GM19328 (cell line): ENCODE measurements around the gene PLCH1.
"Not testable (repeated sequence)": the region's sequence is repeated elsewhere in the genome, so short reads cannot be mapped to it uniquely, and the experiment has no call there.

Experiments used
- ATAC-seq: cut with Tn5 transposase; IDR thresholded peaks from one replicate; pipeline ENCODE4 v1.9.1; 2021; ENCODE audit warnings: mild to moderate bottlenecking, moderate library complexity; ENCODE audit not compliant: unreplicated experiment

The PLCH1 gene

DNA sequence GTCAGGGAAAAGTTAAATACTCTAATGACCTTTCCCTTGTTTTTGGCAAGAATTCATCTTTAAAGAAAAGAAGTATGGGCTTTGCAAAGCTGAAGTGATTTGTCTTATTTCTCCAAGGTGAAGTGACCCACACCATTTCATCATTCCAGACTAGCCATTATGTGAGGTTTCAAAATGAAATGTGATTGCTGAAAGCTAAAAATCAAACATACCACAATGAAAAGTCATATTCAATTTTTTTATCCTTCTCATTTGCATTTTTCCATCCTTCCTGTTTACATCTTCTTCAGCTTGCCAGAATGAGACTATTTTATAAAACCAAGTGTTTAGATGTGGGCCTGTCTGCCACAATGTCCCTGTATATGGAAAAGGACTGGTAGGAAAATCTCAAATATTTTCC is 309.1 kb downstream of the PLCH1 start:
- no peak for ATAC-seq

DNA sequence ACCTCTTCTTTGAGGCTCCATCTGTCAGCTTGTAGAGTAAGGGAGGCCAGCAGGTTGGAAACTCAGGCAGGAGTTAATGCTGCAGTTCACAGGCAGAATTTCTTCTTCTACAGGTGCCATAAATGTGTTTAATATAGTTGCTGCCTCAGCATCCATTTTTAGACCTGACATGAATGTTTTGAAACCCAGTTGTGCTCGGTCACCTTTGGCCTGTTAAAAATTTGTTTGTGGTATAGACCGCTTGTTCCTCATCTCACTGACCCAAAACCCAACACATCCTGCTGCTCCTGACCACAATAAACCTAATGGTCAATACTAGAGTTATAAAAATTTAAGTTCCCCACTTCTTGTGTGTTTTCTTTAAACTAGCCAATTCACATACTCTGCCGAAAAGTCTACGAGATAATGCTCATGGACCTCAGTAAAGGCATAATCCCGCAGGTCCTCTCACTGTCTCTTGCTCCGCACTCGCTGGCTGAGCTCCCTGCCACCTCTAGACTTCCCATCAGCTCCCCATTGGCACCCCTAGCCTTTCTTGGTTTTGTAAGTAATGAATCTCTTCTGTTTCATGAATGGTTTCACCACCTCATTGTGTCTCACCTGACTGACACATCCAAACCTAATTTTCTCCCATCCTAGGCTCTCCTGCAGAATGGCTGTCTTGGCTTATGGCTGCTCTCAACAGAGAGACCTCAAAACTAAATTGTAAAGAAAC is 312.9 kb downstream of the PLCH1 start:
- ATAC-seq: no peak

DNA sequence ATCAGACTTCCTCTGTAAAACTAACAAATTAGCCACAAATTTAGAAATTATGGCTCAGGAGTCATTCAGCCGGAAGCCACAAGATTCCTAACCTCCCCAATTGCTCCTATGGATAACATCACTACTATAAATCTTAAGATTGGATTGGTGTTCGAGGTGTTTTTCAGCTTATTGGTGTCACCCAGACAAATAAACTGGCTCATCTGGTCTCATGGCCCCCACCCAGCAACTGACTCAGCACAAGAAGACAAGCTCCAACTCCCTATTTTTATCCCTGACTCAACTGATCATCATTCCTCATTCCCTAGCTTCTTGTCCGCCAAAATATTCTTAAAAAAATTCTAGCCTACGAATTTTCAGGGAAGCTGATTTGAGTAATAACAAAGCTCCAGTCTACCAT is 316.3 kb downstream of the PLCH1 start:
- no peak for ATAC-seq

DNA sequence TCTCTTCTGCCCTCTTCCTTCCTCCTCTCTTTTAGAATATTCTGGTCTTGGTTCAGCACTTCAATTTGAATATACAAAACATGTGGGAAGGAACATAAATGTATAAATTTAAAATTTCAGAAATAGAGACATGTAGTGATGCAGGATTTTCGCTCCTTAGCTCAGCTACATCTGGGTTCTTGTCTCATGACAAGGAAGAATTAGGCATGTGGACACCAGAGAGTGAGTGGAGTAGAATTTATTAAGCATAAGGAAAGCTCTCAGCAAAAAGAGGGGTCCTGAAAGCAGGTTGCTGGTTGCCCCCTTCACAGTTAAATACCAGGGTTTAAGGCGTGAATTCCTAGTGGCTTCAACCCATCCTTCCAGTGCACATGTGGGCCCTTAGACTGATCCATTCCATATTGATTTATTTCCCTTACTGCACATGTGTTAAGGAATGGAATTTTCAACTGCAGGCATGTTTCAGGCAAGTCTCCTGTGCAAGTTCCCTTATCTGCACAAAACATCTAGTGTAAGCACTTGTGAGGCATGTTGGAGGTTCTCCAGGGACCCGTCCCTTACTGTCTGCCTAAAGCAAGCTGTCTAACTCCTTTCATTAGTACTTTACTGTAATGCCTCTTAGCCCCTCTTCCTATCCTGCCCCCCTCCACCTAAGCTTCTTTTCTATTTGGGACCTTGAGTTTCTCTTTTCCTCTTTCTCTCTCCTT is 318.2 kb downstream of the PLCH1 start:
- ATAC-seq: no peak

DNA sequence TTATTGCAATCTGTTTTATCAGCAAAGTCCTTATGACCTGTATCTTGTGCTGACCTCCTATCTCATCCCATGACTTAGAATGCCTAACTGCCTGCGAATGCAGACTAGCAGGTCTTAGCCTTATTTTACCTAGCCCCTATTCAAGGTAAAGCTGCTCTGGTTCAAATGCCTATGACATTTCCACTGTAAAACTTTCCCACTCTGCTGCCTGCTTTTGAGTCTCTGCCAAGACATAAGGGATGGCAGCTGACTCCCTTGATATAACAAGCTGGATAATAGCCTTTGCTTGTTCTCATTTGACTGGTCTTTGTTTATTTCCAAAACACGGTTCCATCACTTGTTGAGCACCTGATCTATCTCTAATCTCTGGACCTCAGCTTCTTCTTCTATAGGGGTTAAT is 319.5 kb downstream of the PLCH1 start:
- ATAC-seq: no peak

DNA sequence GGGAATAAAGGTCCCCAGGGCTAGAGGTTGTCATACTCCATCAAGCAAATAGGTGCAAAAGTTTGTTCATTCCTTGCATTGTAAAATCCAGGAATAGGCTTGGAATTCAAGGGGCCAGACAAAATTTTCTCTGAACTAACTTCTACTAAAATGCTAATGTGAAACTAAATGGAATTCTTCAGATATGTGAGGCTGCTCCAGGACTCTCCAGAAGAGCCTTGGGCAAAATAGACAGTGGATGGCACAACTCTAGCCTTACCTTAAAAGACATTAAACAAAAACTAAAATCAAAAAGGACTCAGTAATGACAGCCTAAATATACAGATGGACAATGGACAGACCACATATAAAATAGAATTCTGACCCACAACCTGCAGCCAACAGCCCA is 320.6 kb downstream of the PLCH1 start:
- no peak for ATAC-seq

DNA sequence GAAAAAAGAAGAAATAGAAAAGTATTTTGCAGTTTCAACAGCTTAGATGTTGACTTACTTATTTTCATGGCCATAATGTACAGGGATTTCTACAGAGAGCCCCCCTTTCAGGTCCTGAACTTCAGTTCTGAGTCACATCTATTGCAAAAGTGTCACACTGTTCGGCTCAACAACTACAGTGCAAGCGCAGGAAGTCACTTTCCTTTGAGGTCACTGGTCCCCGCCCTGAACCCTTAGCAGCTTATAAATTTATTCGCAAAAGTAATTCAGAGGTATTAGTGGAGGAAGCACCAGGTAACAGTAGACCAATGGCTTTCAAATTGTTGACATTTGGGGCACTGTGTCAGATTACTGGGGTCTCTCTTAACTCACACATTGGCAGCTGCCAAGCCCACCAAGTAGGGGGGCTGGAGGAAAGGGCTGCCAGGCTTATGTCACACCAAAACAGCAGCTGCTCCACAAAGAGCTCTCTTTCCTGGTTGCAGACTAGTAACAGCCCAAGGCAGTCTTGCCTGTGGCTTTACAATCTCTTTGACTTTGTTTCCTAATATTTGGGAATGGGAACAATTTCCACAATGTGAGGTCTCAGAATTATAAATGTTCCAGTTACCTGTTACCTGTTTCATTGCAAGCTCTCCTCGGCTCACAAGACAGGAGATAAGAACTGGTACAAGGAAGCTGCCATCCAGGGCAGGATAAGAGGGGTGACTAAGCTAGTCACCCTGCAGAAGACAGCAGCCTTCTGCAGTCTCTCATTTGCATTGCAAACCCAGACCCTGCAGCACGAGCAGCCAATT is 321.1 kb downstream of the PLCH1 start:
- ATAC-seq: no peak

DNA sequence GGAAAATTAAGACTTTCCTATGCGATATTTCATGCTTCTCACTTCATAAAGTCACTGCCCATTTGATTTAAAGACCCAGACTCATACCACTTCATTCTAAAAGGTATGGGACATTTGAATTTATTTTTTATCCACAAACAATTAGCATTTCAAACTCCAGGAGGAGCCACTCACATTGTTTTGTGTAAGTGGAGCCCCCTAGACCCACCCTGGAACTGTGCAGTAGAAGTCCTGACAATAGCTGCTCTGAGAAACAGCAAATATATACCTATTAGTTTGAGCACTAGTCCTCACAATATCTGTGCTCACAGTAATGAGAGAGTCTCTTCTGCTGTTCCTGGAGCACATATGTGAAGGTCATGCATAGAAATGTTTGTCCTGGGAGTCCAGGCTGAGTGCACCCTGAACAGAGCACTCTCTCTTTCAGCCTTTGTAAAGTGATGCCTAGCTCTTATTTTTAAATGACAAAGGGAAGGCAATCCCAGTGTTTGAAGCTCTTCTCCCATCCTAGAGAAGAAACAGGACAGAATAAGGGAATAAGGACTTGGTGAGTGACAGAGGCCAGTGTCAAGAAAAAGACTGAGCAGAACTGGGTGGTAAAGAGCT is 323.9 kb downstream of the PLCH1 start:
- ATAC-seq: no peak

DNA sequence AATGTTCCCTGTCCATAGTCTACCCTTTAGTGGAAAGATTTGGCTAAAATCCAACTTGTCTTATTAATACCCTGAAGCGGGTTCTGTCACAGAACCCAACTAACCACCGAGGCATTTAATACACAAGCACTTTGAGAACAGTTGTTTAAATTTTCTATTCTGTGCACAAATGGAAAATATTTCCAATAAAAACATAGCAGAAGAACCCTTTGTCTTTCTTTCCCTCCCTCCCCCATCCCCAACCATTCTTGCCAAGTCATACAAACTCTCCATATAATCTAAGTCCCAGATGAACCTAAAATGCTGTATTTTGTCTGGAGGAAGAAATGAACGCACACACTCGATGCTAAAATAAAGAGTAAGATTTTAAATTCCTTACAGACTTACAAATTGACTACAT is 324.5 kb downstream of the PLCH1 start:
- ATAC-seq: no peak

DNA sequence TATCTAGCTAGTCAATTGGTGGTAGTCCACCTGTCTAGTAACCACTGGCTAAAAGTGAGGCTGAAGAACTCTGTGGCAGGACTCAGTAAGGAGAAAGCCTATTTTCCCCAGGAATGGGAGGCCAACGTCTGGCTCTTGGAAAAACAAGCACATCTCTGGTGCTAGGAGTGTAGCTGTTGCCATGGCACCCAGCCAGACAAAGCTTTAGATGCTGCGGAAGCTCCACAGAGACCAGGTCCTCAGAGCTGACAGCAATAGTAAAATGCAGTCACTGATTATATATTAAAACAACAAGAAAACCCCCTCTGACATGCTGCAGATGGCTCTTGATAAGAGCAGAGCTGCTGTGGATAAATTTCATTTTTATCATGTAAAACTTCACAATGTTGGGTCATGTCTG is 326.5 kb downstream of the PLCH1 start:
- no peak for ATAC-seq

DNA sequence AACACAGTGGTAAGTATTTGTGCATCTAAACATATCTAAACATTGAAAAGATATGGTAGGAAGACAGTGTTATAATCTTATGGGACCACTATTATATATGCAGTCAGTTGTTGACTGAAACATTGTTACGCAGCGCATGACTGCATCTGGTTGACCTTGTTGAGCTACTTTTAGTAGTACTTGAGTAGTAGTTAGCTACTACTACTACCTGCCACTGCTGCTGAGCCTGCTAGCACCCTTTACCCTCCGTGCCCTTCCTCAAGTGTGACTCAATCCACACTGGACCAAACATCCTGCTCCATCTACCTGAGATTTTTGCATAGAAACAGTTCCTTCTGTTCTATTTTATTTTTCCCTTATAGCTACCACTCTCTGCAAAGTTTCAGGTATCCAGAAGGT is 327.8 kb downstream of the PLCH1 start:
- ATAC-seq: no peak

DNA sequence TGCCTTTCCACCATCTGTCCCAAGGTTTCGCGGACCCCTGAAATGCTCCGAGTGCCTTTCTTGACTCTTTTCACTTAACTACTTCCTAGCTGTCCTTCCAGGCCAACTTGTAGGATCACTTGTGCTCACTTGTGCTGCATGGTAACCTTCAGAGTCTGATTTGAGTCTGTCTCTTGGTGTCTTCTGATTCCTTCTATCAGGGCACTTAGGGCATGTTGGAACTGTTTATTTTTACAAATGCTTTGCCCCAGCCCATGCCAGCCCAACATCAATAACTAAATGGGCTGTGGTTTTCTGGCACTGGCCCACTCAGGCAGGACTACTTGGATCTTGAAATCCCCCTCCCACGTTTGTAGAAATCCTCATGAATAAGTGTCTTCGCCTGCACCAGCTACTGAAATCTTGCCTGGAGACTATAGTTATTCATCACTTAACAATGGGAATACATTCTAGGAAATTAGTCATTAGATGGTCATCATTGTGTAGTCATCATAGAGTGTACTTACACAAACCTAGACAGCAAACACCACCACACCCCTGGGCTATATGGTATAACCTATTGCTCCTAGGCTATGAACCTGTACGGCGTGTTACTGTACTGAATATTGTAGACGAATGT is 328.3 kb downstream of the PLCH1 start:
- no peak for ATAC-seq

DNA sequence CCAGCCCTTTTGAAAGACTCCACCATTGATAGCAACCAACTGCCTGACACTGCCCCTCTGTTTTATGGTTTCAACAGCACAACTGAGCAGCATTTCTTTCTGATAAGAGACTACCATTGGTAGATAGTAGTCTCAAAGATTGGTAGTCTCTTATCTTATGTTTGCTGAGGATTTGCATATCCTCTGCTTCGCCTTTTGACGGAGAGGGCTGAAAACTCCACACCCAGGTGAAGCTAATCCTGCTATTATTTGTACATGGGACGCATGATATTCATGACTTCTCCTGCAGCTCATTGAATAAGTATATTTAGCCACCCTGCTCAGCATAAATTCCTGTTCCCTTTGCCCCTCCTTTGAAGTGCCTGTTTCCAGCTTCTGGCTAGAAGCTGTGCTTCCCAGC is 332.0 kb downstream of the PLCH1 start:
- ATAC-seq: no peak

DNA sequence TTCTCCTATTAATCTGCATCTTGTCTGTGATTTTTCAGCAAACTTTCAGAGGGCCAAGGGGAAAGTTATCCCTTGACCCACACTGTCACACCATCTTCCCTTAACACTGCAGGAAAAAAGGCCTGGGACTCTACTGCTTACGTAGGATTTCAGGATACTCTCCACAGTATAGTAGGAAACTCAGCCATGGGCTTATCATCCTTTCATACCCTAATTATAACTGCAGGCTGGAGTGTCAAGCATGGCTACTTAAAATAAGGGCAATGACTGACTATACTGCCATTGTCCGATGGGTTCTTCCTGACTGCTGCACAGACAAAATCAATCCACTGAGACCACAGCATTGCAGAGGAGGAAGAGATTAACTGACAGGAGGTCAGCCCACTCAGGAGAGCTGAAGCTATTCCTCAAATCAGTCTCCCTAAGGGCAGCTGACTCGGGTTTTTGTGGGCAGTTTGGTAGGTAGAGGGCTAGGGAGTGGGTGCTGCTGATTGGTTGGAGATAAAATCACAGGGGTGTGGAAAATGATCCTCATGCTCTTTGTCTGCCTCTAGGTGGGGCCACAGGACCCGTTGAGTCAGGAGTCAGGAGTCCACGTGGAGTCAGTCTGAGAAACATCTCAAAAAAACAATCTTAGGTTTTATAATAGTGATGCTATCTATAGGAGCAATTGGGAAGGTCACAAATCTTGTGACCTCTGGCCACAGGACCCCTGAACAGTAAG is 333.2 kb downstream of the PLCH1 start:
- no peak for ATAC-seq

DNA sequence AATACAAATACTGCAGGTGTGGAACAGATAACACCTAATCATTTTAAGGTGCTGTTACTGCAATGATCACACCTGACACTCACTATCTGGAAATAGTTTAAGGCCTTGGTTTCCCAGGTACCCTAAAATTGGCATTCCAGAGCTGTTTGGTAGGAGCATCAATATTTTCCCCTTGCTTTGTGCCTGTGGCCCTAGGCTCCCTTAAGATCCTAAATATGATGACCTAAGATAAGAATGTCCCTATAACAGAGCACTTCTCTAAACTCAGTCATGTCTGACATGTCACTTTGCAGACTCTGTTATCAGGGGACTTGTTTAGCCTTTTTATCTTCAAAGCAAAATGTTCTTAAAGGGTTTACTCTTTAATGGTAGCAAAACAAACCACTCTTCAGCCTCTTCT is 335.5 kb downstream of the PLCH1 start:
- ATAC-seq: no peak

DNA sequence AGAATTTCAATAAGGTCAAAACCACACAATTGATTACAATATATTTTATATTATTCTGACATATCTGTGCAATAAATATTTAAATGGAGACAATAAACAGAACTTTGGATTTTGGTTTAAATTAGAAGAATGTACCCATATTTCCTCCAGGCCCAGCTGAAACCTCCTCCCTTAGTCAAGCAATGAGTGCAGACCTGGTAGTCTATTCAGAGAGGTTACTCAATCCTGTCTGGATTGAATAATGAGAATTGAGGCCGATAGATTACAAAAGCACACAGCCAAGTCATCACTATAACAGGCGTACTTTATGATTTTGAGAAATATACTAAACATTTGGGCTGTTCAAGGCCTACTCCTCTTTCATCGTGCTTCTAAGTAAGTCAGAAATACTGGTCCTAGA is 336.9 kb downstream of the PLCH1 start:
- ATAC-seq: no peak

DNA sequence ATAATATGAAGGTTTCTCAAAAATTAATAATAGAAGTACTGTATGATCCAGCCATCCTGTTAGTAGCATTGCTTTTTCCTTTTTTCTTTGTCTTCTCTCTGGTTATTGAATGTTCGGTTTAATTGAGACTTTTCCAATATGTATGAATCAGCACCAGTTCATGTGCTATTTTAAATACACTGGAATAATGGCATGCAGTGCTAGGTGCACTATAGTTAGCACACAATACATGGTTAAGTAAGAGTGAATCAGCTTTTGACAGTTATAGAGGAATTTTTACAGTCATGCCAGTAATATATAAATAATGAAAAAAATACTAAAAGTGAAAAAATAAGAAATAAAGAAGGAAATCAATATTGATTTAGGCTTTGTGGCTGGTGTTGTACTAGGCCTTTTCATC is 337.5 kb downstream of the PLCH1 start:
- no peak for ATAC-seq

DNA sequence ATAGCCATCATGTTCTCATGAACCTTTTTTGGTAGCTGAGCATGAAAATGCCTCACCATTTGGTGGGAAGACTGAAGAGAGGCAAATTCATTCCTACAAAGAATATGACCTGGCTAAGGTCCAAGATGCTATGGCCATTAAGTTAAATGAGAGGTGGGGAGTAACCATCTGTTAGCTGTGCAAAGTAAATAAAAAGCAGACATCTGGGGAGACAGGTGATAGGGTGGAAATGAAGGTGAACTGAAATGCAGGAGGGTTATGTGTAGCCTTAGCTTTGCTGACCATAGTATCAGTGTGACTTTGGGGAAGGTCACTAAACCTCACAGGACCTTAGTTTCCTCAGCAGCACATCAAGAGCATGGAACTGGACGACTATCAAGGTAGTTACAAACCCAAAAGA is 340.4 kb downstream of the PLCH1 start:
- ATAC-seq: no peak

DNA sequence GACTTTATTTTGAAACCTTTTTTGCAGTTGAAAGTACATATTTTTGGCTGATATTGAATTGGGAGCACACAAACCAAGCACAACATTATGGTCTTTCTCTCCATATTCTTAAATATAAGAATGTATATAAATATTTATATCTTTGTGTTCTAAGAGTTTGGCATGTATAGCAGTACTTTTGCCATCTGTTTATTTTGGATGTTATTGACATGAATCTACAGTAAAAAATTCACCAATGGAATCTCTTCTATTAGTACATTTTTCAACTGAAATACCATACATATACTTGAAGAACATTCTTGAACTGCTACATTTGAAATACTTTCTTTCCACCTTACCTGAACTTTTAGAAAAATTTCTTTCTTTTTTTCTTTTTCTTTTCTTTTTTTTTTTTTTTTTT is 342.2 kb downstream of the PLCH1 start:
- ATAC-seq: no peak

DNA sequence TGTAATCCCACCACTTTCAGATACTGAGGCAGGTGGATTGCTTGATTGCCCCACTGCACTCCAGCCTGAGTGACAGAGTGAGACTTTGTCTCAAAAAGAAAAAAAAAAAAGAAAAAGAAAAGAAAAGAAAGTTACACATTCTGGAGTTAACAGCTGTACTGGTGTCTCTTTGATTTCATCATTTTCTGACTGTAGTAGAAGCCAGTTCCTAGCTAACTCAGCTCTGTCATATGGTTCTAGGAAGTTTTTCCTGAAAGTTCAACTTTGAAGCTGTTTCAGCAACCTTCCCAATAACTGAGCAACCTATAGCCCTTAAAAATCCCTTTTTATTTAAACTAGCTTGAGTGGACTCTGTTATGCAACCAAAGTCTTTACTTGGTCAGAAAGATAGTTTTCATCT is 346.8 kb downstream of the PLCH1 start:
- no peak for ATAC-seq

DNA sequence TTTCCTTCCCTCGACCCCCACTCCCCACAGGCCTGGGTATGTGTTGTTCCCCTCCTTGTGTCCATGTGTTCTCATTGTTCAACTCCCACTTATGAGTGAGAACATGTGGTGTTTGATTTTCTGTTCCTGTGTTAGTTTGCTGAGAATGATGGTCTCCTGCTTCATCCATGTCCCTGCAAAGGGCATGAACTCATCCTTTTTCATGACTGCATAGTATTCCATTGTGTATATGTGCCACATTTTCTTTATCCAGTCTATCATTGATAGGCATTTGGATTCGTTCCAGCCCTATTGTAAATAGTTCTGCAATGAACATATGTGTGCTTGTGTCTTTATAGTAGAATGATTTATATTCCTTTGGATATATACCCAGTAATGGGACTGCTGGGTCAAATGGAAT is 350.0 kb downstream of the PLCH1 start:
- not testable (repeated sequence) for ATAC-seq
